ENCODE measurements around the gene NEUROD2. TPM values are rescaled to one million over a fixed set of nuclear protein-coding genes. Genes with fewer than 3 reads are reported as not detected.

Gene NEUROD2
- total and polyA plus RNA-seq, 2 of the 13 experiments (the other 11 are each of a cell fraction or from before 2014, with no cell fraction given) = not detected

DNA sequence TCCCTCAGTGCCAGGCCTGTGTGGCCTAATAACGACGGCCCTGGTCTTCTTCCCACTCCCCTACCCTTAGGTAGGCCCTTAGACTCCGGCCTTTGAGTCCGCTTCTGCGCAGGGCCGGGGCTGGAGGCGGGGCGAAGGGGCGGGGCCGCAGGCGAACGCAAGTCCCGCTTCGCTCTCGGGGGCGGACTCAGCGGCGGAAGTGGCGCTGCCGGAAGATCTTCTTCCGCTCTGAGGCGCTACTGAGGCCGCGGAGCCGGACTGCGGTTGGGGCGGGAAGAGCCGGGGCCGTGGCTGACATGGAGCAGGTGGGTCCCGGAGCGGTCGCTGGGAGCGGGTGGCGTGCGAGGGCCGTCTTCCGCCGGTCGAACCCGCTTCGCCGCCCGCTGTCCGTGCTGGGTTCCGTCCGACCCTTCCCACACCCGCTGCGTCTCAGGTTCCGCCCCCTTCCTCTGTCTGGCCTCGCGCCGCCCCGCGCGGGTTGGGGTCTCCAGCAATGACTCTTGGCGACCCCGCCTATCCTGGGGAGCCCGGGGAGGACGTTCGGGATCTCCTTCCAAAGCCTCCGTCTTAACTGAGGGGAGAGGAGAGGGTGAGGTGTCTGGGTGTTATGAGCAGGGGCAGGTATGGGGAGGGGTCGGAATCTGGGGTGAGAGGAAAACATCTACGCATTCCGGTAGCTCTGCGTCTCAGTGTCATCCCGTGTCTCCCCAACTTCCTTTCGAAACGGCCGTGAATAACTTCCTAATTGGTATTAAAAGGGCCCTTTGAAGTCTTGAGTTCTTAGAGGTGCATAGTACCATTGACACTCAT lies 29.4 kb upstream of the NEUROD2 start, which contains the start of gene STARD3 (continued):
- TF ChIP-seq ZNF550 (CRISPR knock-in tag; IDR thresholded peaks at IDR 0.05; ENCODE audit: borderline replicate concordance) = no peak
- TF ChIP-seq, protein P1, sequence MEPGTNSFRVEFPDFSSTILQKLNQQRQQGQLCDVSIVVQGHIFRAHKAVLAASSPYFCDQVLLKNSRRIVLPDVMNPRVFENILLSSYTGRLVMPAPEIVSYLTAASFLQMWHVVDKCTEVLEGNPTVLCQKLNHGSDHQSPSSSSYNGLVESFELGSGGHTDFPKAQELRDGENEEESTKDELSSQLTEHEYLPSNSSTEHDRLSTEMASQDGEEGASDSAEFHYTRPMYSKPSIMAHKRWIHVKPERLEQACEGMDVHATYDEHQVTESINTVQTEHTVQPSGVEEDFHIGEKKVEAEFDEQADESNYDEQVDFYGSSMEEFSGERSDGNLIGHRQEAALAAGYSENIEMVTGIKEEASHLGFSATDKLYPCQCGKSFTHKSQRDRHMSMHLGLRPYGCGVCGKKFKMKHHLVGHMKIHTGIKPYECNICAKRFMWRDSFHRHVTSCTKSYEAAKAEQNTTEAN (CRISPR knock-in tag; conservative IDR thresholded peaks at IDR 0.05) = peak; percentile 81
- peak; percentile 61; the same call in 1 of the 2 replicates for TF ChIP-seq GATA4 (IDR thresholded peaks at IDR 0.05; ENCODE audit: borderline replicate concordance, low read depth)
- 0 out of 2 replicates have a peak, but pooled peaks have one; percentile 43 for TF ChIP-seq XBP1 (CRISPR knock-in tag; IDR thresholded peaks at IDR 0.05)
- TF ChIP-seq HDAC6 (IDR thresholded peaks at IDR 0.05; ENCODE audit: low read depth, low read length) = no peak
- TF ChIP-seq KDM4B (CRISPR knock-in tag; IDR thresholded peaks at IDR 0.05) = peak; percentile 73; the same call in 1 of the 2 replicates
- TF ChIP-seq HCFC1 (IDR thresholded peaks at IDR 0.05; ENCODE audit: low read depth, low read length) = peak; percentile 57; the same call in 1 of the 2 replicates
- TF ChIP-seq JUND (CRISPR knock-in tag; IDR thresholded peaks at IDR 0.05) = no peak
- 0 out of 2 replicates have a peak, but pooled peaks have one; percentile 24 for TF ChIP-seq HES4 (CRISPR knock-in tag; IDR thresholded peaks at IDR 0.05; ENCODE audit: borderline replicate concordance)
- TF ChIP-seq DMAP1 (CRISPR knock-in tag; IDR thresholded peaks at IDR 0.05) = peak; percentile 70; the same call in 1 of the 2 replicates
- TF ChIP-seq RARA (CRISPR knock-in tag; IDR thresholded peaks at IDR 0.05) = no peak; the same call in 1 of the 2 replicates
- 0 out of 2 replicates have a peak, but pooled peaks have one; percentile 12 for TF ChIP-seq RFXAP (CRISPR knock-in tag; IDR thresholded peaks at IDR 0.05; ENCODE audit: borderline replicate concordance)
- TF ChIP-seq, protein P2, sequence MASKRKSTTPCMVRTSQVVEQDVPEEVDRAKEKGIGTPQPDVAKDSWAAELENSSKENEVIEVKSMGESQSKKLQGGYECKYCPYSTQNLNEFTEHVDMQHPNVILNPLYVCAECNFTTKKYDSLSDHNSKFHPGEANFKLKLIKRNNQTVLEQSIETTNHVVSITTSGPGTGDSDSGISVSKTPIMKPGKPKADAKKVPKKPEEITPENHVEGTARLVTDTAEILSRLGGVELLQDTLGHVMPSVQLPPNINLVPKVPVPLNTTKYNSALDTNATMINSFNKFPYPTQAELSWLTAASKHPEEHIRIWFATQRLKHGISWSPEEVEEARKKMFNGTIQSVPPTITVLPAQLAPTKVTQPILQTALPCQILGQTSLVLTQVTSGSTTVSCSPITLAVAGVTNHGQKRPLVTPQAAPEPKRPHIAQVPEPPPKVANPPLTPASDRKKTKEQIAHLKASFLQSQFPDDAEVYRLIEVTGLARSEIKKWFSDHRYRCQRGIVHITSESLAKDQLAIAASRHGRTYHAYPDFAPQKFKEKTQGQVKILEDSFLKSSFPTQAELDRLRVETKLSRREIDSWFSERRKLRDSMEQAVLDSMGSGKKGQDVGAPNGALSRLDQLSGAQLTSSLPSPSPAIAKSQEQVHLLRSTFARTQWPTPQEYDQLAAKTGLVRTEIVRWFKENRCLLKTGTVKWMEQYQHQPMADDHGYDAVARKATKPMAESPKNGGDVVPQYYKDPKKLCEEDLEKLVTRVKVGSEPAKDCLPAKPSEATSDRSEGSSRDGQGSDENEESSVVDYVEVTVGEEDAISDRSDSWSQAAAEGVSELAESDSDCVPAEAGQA (IDR thresholded peaks at IDR 0.05; ENCODE audit: low read depth) = peak; percentile 69; the same call in 1 of the 2 replicates
- TF ChIP-seq, protein P2 (CRISPR knock-in tag; IDR thresholded peaks at IDR 0.05; ENCODE audit: borderline replicate concordance) = peak; percentile 68; the same call in 1 of the 2 replicates
- TF ChIP-seq TSC22D2 (CRISPR knock-in tag; IDR thresholded peaks at IDR 0.05; ENCODE audit: borderline replicate concordance) = no peak
- 0 out of 4 replicates have a peak, but pooled peaks of 1 of the 2 experiments have one; percentile 16 for TF ChIP-seq NR2F1 (CRISPR knock-in tag; IDR thresholded peaks at IDR 0.05)
- TF ChIP-seq TP53 (CRISPR knock-in tag; conservative IDR thresholded peaks at IDR 0.05) = no peak; the same call in 1 of the 2 replicates
- no peak for TF ChIP-seq MIER2 (CRISPR knock-in tag; IDR thresholded peaks at IDR 0.05)
- TF ChIP-seq, protein P3, sequence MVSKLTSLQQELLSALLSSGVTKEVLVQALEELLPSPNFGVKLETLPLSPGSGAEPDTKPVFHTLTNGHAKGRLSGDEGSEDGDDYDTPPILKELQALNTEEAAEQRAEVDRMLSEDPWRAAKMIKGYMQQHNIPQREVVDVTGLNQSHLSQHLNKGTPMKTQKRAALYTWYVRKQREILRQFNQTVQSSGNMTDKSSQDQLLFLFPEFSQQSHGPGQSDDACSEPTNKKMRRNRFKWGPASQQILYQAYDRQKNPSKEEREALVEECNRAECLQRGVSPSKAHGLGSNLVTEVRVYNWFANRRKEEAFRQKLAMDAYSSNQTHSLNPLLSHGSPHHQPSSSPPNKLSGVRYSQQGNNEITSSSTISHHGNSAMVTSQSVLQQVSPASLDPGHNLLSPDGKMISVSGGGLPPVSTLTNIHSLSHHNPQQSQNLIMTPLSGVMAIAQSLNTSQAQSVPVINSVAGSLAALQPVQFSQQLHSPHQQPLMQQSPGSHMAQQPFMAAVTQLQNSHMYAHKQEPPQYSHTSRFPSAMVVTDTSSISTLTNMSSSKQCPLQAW (CRISPR knock-in tag; IDR thresholded peaks at IDR 0.05) = no peak; the same call in 1 of the 2 replicates
- peak; percentile 97 for TF ChIP-seq ZNF543 (CRISPR knock-in tag; IDR thresholded peaks at IDR 0.05)
- TF ChIP-seq KLF12 (CRISPR knock-in tag; IDR thresholded peaks at IDR 0.05; ENCODE audit: borderline replicate concordance) = peak; percentile 70; the same call in 1 of the 2 replicates

Data from HepG2 (cell line).